ENCODE results near the gene TUG1.

TUG1 gene

DNA sequence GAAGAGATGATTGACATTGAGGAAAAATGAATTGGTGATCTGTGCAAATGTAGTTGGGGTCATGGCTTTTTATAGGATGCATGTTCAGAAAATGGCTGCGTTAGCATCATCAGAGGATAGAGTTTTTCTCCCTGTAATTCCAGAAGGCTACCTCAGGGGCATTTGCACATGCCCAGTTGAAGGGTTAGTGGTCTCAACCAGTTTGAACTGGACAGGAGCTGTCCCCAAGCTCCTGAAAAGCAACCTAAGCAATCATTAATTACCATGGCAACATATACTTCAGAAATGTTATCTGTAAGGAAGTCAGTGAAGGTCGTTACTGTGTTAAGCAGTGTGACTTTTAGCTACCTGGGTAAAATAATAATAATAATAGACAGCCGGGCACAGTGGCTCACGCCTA, 29.3 kb downstream of the TUG1 start:
- Histone ChIP-seq H3K9ac (ENCODE audit: low read length in 2 of 2) (no peak overlapping the region), H3K4me1 (ENCODE audit: control insufficient read depth, insufficient read depth, low read length) (no peaks in the 10 kb centered on the region)

GRCh38 chr22:31001124-31001770, 32.2 kb downstream of the TUG1 start:
- Histone ChIP-seq H3K9me3 (ENCODE audit: control insufficient read depth in 2 of 2, low read length in 2 of 2) (peaks cover 3 to 5% of the 10 kb centered on the region in 2 donors), H3K4me3 (ENCODE audit: low read length in 2 of 2) (no peak overlapping the region), H3K4me1 (ENCODE audit: control insufficient read depth, insufficient read depth, low read length) (no peaks in the 10 kb centered on the region), H3K27me3 (ENCODE audit: control insufficient read depth in 1 of 2, insufficient read depth in 2 of 2, low read length in 2 of 2) (no peaks in the 10 kb centered on the region), H3K27ac (ENCODE audit: low read length) (no peak overlapping the region), H3K9ac (ENCODE audit: low read length in 2 of 2) (no peak overlapping the region), H3K36me3 (ENCODE audit: control insufficient read depth in 2 of 2, insufficient read depth in 2 of 2, low read length in 2 of 2) (no peaks in the 10 kb centered on the region)

More for the DNA sequence above, 29.3 kb downstream of the TUG1 start:
- Histone ChIP-seq H3K27me3 (ENCODE audit: control insufficient read depth in 1 of 2, insufficient read depth in 2 of 2, low read length in 2 of 2) (no peaks in the 10 kb centered on the region), H3K9me3 (ENCODE audit: control insufficient read depth in 2 of 2, low read length in 2 of 2) (no peaks in the 10 kb centered on the region), H3K4me3 (ENCODE audit: low read length in 2 of 2) (no peak overlapping the region), H3K27ac (ENCODE audit: low read length) (no peak overlapping the region), H3K36me3 (ENCODE audit: control insufficient read depth in 2 of 2, insufficient read depth in 2 of 2, low read length in 2 of 2) (no peaks in the 10 kb centered on the region)

DNA sequence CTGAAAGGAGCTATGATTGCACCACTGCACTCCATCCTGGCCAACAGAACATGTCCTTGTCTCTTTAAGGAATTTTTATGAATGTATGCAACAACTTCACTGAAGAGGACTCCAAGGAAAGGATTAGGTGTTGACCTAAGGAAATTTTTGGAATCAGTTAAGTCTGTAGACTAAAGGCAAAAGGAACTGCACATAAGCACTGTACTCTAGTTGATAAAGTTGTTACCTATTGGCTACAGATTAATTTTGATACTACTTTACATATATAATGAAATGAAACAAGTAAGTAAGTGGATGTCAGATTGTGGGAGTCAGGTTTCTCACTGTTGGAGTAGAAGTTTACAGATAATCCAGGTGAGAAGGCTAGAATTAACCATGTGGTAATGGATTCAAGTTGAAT, 36.5 kb downstream of the TUG1 start:
- Histone ChIP-seq H3K9me3 (ENCODE audit: control insufficient read depth in 2 of 2, low read length in 2 of 2) (peaks cover 3 to 5% of the 10 kb centered on the region in 2 donors), H3K27me3 (ENCODE audit: control insufficient read depth in 1 of 2, insufficient read depth in 2 of 2, low read length in 2 of 2) (no peaks in the 10 kb centered on the region), H3K27ac (ENCODE audit: low read length) (no peak overlapping the region), H3K4me3 (ENCODE audit: low read length in 2 of 2) (no peak overlapping the region), H3K4me1 (ENCODE audit: control insufficient read depth, insufficient read depth, low read length) (no peaks in the 10 kb centered on the region), H3K9ac (ENCODE audit: low read length in 2 of 2) (no peak overlapping the region), H3K36me3 (ENCODE audit: control insufficient read depth in 2 of 2, insufficient read depth in 2 of 2, low read length in 2 of 2) (no peaks in the 10 kb centered on the region)

DNA sequence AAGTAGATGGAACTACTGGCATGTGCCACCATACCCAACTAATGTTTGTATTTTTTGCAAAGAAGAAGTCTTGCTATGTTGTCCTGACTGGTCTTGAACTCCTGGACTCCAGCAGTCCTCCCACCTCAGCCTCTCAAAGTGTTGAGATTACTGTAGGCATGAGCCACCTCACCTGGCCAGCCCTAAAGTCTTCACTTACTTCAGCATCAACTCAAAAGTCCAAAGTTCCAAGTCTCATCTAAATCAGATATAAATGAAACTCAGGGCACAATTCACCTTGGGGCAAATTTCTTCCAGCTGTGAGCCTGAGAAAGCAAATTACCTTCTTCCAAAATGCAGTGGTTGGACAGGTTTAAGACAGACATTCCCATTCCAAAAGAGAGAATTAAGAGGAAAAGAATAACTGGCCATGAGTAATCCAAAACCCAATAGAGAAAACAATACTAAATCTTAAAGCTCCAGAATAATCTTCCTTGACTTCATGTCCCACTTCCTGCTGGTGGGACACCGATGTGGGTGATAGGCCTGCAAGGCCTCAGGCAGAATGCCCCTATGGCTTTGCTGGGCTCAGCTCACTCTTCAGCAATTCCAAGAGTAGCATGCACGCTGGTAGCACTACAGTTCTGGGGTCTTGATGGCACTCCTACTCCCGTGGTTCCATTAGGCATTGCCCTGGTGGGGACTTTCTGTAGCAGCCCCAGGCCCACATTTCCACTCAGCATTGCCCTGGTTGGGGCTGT, 50.3 kb downstream of the TUG1 start:
- Histone ChIP-seq H3K27me3 (ENCODE audit: control insufficient read depth in 1 of 2, insufficient read depth in 2 of 2, low read length in 2 of 2) (no peaks in the 10 kb centered on the region), H3K9ac (ENCODE audit: low read length in 2 of 2) (no peak overlapping the region), H3K27ac (ENCODE audit: low read length) (no peak overlapping the region), H3K4me1 (ENCODE audit: control insufficient read depth, insufficient read depth, low read length) (peaks cover 3% of the 10 kb centered on the region), H3K36me3 (ENCODE audit: control insufficient read depth in 2 of 2, insufficient read depth in 2 of 2, low read length in 2 of 2) (no peaks in the 10 kb centered on the region), H3K9me3 (ENCODE audit: control insufficient read depth in 2 of 2, low read length in 2 of 2) (no peaks in the 10 kb centered on the region), H3K4me3 (ENCODE audit: low read length in 2 of 2) (no peak overlapping the region)

DNA sequence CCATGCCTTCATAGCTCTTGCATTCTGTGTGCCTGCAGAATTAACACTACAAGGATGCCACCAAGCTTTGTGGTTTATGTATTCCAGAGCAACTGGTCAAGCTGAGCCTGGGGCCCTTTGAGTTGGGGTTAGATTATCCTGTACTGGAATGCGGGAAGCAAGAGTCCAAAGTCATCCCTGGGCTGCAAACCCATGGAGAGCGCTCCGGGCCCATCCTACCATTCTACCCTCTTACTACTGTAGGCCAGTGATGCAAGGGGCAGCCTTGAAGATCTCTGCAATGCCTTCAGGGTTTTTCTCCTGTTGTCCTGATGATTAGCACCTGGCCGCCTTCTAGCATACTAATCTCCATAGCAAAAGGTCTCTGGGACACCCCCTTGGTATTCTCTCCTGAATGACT, 51.3 kb downstream of the TUG1 start:
- no peak overlapping the region for H3K4me3 ChIP-seq (ENCODE audit: low read length in 2 of 2)
- no peaks in the 10 kb centered on the region for H3K36me3 ChIP-seq (ENCODE audit: control insufficient read depth in 2 of 2, insufficient read depth in 2 of 2, low read length in 2 of 2)
- H3K4me1 ChIP-seq (ENCODE audit: control insufficient read depth, insufficient read depth, low read length), result peaks cover 3% of the 10 kb centered on the region
- no peak overlapping the region for H3K27ac ChIP-seq (ENCODE audit: low read length)
- H3K9me3 ChIP-seq (ENCODE audit: control insufficient read depth in 2 of 2, low read length in 2 of 2), result no peaks in the 10 kb centered on the region
- no peaks in the 10 kb centered on the region for H3K27me3 ChIP-seq (ENCODE audit: control insufficient read depth in 1 of 2, insufficient read depth in 2 of 2, low read length in 2 of 2)
- H3K9ac ChIP-seq (ENCODE audit: low read length in 2 of 2), result no peak overlapping the region

DNA sequence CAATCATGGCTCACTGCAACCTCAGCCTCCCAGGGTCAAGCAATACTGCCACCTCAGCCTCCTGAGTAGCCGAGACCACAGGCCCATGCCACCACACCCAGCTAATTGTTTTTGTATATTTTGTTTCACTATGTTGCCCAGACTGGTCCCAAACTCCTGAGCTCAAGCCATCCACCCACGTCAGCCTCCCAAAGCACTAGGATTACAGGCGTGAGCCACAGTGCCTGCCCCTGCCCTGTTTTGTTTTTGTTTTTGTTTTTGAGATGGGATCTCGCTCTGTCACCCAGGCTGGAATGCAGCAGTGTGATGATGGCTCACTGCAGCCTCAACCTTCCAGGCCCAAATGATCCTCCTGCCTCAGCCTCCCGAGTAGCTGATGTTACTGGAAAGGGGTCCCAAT, 53.5 kb downstream of the TUG1 start:
- H3K9ac ChIP-seq (ENCODE audit: low read length in 2 of 2), result no peak overlapping the region
- H3K27me3 ChIP-seq (ENCODE audit: control insufficient read depth in 1 of 2, insufficient read depth in 2 of 2, low read length in 2 of 2), result no peaks in the 10 kb centered on the region
- H3K4me1 ChIP-seq (ENCODE audit: control insufficient read depth, insufficient read depth, low read length), result peaks cover 3% of the 10 kb centered on the region
- no peak overlapping the region for H3K27ac ChIP-seq (ENCODE audit: low read length)
- H3K4me3 ChIP-seq (ENCODE audit: low read length in 2 of 2), result no peak overlapping the region
- H3K36me3 ChIP-seq (ENCODE audit: control insufficient read depth in 2 of 2, insufficient read depth in 2 of 2, low read length in 2 of 2), result no peaks in the 10 kb centered on the region
- H3K9me3 ChIP-seq (ENCODE audit: control insufficient read depth in 2 of 2, low read length in 2 of 2), result no peaks in the 10 kb centered on the region
